Measurements from ENCODE around the gene PHLPP2.

The PHLPP2 gene

DNA sequence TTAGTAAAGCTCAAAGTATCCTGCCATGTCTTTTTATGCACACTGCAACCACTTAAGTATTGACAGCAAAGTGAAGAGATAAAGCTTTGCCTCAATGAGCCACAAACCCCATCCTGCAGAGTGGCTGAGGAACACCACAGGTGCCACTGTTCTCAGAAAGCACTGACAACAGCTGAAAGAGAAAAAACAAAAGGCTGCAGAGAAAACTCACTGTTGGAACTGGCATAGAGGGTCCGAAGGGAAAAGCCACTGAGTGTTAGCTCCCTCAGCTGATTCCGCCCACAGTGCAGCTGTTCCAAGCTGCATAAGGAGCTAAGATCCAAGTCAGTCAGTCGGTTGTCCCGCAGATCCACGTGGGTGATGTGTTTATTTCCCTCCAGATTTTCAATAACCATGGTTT, 48.3 kb downstream of the PHLPP2 start:
- H4K20me1 ChIP-seq (ENCODE audit: insufficient read depth, low read length): no peaks in the 10 kb centered on the region
- H3K36me3 ChIP-seq (ENCODE audit: insufficient read depth, low read length): peaks cover 54% of the 10 kb centered on the region
- no peaks in the 10 kb centered on the region for H3K9me3 ChIP-seq (ENCODE audit: low read length)
- H3K4me3 ChIP-seq (ENCODE audit: low read depth, low read length, poor library complexity, severe bottlenecking): no peak overlapping the region
- TF ChIP-seq EZH2 (IDR thresholded peaks at IDR 0.05; ENCODE audit: borderline replicate concordance, low read length): no peak
- TF ChIP-seq, protein P1, sequence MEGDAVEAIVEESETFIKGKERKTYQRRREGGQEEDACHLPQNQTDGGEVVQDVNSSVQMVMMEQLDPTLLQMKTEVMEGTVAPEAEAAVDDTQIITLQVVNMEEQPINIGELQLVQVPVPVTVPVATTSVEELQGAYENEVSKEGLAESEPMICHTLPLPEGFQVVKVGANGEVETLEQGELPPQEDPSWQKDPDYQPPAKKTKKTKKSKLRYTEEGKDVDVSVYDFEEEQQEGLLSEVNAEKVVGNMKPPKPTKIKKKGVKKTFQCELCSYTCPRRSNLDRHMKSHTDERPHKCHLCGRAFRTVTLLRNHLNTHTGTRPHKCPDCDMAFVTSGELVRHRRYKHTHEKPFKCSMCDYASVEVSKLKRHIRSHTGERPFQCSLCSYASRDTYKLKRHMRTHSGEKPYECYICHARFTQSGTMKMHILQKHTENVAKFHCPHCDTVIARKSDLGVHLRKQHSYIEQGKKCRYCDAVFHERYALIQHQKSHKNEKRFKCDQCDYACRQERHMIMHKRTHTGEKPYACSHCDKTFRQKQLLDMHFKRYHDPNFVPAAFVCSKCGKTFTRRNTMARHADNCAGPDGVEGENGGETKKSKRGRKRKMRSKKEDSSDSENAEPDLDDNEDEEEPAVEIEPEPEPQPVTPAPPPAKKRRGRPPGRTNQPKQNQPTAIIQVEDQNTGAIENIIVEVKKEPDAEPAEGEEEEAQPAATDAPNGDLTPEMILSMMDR (IDR thresholded peaks at IDR 0.05; ENCODE audit: low read length): no peak
- no peak overlapping the region for H2AFZ ChIP-seq (ENCODE audit: low read length)
- no peaks in the 10 kb centered on the region for H3K27me3 ChIP-seq (ENCODE audit: insufficient read depth, low read length)
- no peak overlapping the region for H3K9ac ChIP-seq (ENCODE audit: low read length)
- H3F3A ChIP-seq (ENCODE audit: insufficient read depth, low read length): no peaks in the 10 kb centered on the region
- no peaks in the 10 kb centered on the region for H3K9me2 ChIP-seq (ENCODE audit: low read depth, low read length)
- no peaks in the 10 kb centered on the region for H3K79me2 ChIP-seq (ENCODE audit: insufficient read depth, low read length)
- H3K4me1 ChIP-seq (ENCODE audit: insufficient read depth, low read length, severe bottlenecking): no peaks in the 10 kb centered on the region
- H3K27ac ChIP-seq (ENCODE audit: low read depth, low read length, poor library complexity, severe bottlenecking): no peak overlapping the region
- H3K4me2 ChIP-seq (ENCODE audit: low read length): no peak overlapping the region

DNA sequence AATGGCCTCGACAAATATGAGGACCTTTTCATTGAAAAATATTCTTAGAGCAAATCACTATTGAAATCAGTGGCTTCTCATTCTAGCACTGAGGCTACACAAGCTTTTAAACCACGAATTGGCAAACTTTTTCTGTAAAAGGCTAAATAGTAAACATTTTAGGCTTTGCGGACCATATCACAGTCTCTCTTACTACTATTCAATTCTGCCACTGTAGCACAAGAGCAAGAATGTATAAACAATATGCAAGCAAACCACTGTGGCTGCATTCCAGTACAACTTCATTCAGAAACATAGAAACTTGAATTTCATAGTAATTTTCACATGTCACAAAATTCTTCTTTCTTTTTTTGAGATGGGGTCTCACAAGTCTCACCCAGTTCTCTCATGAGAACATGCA, 49.1 kb downstream of the PHLPP2 start:
- Histone ChIP-seq H3K27me3 (ENCODE audit: insufficient read depth, low read length) (no peaks in the 10 kb centered on the region), H3K9ac (ENCODE audit: low read length) (no peak overlapping the region), H3K9me3 (ENCODE audit: low read length) (no peaks in the 10 kb centered on the region), H4K20me1 (ENCODE audit: insufficient read depth, low read length) (no peaks in the 10 kb centered on the region), H3K79me2 (ENCODE audit: insufficient read depth, low read length) (no peaks in the 10 kb centered on the region), H2AFZ (ENCODE audit: low read length) (no peak overlapping the region), H3K4me1 (ENCODE audit: insufficient read depth, low read length, severe bottlenecking) (no peaks in the 10 kb centered on the region), H3K9me2 (ENCODE audit: low read depth, low read length) (no peaks in the 10 kb centered on the region), H3K27ac (ENCODE audit: low read depth, low read length, poor library complexity, severe bottlenecking) (no peak overlapping the region), H3K4me3 (ENCODE audit: low read depth, low read length, poor library complexity, severe bottlenecking) (no peak overlapping the region), H3K4me2 (ENCODE audit: low read length) (no peak overlapping the region), H3K36me3 (ENCODE audit: insufficient read depth, low read length) (peaks cover 53% of the 10 kb centered on the region), H3F3A (ENCODE audit: insufficient read depth, low read length) (no peaks in the 10 kb centered on the region)
- TF ChIP-seq, protein P1 (IDR thresholded peaks at IDR 0.05; ENCODE audit: low read length): no peak
- no peak for TF ChIP-seq EZH2 (IDR thresholded peaks at IDR 0.05; ENCODE audit: borderline replicate concordance, low read length)

DNA sequence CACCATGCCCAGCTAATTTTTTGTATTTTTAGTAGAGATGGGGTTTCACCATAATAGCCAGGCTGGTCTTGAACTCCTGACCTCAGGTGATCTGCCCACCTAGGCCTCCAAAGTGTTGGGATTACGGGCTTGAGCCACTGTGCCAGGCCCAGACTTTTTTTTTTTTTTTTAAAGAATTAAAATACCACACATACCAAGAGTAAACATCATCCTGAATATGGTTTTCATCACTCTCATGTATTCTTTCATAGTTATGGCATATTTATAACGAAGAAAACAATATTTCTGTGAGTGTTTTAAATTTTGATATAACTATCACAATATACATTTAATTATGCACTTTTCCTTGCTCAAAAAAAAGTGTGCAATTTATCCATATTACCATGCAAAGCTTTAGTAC, 50.3 kb downstream of the PHLPP2 start:
- Histone ChIP-seq H3K9me3 (ENCODE audit: low read length) (no peaks in the 10 kb centered on the region), H3K79me2 (ENCODE audit: insufficient read depth, low read length) (no peaks in the 10 kb centered on the region), H3K4me1 (ENCODE audit: insufficient read depth, low read length, severe bottlenecking) (no peaks in the 10 kb centered on the region), H4K20me1 (ENCODE audit: insufficient read depth, low read length) (no peaks in the 10 kb centered on the region), H3K27me3 (ENCODE audit: insufficient read depth, low read length) (no peaks in the 10 kb centered on the region), H3K4me2 (ENCODE audit: low read length) (no peak overlapping the region), H3K4me3 (ENCODE audit: low read depth, low read length, poor library complexity, severe bottlenecking) (no peak overlapping the region), H3K27ac (ENCODE audit: low read depth, low read length, poor library complexity, severe bottlenecking) (no peak overlapping the region), H3F3A (ENCODE audit: insufficient read depth, low read length) (no peaks in the 10 kb centered on the region), H3K36me3 (ENCODE audit: insufficient read depth, low read length) (peaks cover 63% of the 10 kb centered on the region), H2AFZ (ENCODE audit: low read length) (no peak overlapping the region), H3K9ac (ENCODE audit: low read length) (no peak overlapping the region), H3K9me2 (ENCODE audit: low read depth, low read length) (no peaks in the 10 kb centered on the region)
- TF ChIP-seq, protein P1 (IDR thresholded peaks at IDR 0.05; ENCODE audit: low read length): no peak
- TF ChIP-seq EZH2 (IDR thresholded peaks at IDR 0.05; ENCODE audit: borderline replicate concordance, low read length): no peak

Data from OCI-LY1 (cell line).